Stimulated activated CD4-positive, alpha-beta T cell treated with anti-CD3 and anti-CD28 coated beads, TNF-alpha, amount 100 ng/mL, for 48 hours (primary cell): Measurements from ENCODE around the gene ISG15.
"Not testable (repeated sequence)": the region's sequence is repeated elsewhere in the genome, so short reads cannot be mapped to it uniquely, and the experiment has no call there.

Source experiments
- DNase-seq, 3 donors: peaks; one replicate each; pipeline ENCODE4 v3.0.0-alpha.2; 2020; ENCODE audit warnings: low read depth in 3 of 3

ISG15 gene

DNA sequence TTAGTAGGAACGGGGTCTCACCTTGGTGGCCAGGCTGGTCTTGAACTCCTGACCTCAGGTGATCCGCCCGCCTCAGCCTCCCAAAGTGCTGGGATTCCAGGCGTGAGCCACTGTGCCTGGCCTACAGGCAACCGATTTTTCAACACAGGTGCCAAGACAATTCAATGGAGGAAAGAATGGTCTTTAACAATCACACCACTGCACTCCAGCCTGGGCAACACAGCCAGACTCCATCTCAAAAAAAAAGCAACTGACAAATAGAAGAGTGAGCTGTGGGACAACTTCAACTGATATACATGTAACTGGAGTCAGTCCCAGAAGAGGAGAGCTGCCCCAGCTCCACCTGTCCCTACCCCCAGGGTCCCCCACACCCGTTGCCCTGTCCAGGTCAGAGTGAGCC, 18.8 kb upstream of the ISG15 start:
- DNase-seq: not testable (repeated sequence)

DNA sequence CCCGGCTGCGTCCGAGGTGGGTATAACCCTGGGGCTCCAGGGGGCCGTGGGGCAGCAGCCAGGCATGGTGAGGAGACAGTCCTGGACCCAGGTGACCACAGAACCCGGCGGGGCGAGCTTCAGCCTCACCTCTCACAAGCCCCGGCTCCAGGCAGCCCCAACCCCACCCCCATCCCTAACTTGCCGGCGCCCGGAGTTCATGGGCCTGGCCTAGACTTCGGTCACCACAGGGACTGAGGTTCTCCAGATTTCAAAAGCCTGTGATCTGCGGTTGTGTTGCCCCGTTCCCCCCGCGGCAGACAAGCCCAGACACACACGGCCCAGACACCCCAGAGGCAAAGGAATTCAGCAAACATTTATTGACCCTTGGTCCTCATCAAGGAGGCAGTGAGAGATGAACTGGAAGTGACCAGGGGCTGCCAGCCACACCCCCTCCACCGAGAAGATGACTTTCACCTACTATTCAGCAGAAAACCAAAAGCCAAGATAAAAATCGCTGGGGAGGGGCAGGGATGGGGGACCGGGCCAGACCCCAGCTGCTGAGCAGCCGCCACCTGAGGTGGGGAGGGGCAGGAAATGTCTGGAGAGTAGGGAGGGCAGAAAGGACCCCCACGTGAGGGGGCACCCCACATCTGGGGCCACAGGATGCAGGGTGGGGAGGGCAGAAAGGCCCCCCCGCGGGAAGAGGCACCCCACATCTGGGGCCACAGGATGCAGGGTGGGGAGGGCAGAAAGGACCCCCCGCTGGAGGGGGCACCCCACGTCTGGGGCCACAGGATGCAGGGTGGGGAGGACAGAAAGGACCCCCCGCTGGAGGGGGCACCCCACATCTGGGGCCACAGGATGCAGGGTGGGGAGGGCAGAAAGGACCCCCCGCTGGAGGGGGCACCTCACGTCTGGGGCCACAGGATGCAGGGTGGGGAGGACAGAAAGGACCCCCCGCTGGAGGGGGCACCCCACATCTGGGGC, 17.3 kb upstream of the ISG15 start:
- DNase-seq: no peak

DNA sequence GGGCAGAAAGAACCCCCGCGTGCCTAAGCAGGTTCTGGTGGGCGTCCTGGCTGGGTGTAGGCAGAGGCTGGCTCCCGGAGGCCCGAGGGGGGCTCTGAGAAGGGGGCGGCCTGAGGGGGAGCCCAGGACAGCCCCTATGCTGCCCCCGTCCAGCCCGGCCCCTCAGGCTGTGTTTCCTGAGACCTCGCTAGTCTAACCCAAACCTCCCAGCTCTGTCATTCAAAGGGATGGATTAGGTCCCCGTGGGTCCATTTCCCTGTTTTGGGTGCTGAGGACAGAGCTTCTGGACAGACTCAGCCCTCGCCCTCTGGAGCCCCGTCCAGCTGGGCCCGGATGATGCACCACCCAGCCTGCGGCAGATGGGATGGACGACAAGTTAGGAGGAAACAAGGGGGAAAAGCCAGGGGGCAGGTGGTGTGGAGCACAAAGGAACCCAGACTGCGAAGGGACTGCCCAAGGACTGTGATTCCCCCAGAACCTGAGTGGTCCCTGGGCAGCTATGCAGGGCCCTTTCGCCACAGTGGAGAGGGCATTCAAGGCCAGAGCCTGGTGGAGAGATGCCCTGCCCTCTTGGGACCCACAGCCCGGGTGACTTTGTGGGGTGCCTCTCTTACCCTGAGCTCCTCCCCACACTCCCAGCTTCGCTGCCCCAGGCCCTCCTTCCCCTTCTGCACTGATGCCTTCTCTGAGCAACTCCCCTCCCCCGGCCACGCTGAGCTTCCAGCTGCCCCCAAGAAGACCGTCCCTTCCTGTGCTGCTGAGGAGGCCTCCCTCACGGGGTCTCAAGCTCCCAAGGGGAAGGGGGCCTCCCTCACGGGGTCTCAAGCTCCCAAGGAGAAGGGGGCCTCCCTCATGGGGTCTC, 16.2 kb upstream of the ISG15 start:
- DNase-seq: no peak

DNA sequence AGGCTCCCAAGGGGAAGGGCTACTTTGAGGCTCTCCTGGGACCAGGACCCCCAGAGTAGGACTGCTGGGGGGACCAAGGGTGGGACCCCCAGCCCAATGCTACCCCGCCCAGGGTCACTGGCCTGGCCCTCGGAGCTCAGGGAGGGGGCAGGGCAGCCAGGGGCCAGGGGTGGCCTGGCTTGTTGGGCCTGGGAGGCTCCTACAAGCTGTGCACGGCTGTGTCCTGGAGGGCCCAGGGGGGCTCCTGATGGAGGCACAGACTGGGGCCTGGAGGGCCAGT, 15.6 kb upstream of the ISG15 start:
- no peak for DNase-seq

DNA sequence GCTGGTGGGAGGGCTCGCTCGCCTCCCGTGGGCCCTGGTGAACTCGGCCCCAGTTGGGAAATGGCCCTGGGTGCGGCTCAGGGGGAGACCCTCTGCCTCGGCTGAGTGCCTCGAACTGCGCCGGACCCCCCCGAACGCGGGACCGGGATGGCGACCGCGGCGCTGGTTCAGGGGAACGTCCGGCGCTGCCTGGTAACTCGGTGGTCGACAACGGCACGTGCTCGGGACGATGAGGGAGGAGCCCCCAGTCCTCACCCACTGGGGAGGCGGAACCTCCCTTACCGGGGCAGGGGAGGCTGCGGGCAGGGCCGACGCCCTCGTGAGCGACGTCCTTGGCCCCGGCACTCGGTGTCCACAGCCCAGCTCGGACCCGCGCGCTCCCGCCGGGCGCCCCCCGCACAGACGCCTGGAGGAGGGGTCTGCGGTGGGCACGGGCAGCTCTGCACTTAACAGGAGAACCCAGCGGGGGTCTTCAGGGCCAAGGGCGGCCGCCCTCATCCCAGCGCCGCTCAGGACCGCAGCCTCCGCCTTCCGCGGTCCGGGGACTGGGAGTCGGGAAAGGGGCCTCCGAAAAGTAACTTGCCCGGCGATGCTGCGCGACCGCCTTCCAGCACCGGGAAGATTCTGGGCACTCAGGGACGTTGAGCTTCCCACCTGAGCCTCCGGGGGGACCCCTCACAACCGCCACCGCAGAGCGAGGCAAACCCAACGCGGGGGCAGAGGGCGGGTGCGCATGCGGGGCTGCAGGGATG, 15.1 kb upstream of the ISG15 start:
- no peak for DNase-seq

DNA sequence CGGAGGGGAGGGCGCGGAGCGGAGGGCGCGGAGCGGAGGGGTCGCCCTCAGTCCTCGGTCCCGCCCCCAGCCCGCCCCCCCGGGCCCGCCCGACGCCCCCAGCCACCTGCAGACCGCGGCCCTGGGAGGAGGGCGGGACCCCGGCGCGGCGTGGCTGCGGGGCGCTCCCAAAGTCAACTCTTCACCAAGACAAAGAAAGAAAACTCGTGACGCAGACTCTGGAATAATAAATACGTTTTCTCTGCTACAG, 14.6 kb upstream of the ISG15 start:
- DNase-seq: no peak

DNA sequence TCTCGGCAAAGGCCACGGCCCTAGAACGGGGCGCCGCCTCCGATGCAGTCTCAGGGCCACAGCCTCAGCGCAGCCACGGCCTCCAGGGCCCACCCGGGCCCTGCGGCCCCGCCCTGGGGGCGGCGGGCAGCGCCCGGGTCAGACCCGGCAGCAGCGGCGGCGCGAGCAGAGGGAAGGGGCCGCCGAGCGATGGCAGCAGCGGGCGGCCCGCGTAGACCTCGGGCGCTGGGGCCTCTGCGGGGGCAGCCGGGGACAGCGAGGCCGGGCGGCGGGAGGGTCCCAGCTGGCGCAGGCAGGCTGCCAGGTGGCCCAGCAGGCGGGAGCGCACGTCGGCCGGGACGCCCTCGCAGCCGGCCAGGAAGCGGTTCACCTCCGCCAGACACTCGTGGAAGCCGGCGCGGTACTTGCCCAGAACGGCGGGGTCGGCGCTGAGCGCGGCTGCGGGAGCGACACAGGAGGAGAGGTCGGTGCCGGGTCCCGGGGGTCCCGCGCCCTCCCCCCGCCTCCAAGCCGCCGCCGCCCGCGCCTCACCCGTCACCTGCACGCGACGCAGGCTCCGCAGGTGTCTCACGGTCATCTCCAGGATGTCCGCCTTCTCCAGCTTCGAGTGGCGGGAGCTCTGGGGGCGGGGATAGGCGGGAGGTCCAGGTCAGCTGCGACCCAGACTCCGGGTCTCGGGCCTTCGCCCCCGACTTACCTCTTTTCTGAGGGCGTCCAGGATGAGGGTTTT, 14.1 kb upstream of the ISG15 start:
- no peak for DNase-seq

DNA sequence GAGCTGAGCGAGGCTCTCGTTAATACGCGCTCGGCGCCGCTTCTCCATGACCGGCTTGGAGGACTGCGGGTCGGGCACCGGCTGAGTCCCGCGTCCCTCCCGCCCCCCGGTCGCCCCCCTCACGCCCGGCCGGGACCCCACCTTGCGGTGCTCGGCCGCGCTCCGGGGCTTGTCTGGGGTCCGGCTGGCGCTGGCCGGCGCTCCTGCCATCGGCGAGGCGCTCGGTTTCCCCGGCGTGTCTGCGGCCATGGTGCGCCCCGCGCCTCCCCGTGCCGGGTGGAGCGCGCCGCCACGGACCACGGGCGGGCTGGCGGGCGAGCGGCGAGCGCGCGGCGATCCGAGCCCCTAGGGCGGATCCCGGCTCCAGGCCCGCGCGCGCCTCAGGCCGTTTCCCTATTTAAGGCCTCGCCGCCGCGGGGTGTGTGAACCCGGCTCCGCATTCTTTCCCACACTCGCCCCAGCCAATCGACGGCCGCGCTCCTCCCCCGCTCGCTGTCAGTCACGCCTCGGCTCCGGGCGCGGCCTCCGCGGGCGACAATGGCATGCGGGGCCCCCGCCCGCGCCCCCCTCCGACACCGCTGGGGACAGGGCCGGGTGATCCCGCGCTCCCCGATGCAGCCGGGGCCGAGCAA, 13.5 kb upstream of the ISG15 start, which contains the start of gene HES4:
Gene HES4 (minus strand): TSS at position 373 of the 632 bp plus-strand sequence. CDS start 124 bp downstream, at position 249.
- peak in 1 of 3 donors; percentile 65 for DNase-seq

DNA sequence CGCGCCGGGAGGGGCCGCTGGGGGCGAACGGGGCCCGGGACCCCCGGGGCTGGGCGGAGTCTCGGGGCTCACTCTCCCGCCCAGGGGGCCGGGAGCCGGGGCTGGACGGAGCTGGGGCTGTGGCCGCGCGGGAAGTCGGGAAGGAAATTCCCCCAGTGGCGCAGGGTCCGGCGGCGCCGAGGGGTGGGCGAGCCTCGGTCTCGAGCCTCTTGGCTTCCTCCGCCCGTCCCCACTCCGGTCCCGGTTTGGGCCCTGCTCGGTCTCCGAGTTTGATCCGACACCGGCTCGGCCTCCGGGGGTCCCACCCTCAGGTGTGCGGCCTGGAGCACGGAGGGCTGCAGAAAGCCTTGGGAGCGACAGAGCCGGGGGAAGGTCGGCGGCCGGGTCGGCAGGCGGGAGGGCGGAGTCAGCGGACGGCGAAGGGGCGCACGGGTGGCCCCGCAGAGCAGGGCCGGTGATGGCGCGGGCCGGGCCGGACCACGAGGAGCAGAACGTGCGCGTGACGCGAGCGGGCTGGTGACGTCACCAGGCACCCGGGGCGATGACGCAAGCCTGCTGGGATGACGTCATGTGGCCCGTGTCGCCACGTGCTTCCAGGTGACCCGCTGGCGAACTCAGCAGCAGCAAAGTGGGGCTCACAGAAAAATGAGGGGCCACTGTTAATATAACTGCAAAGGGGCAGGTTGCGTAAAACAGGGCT, 12.8 kb upstream of the ISG15 start:
- peak; percentile 42 to 63 (median 49) for DNase-seq

DNA sequence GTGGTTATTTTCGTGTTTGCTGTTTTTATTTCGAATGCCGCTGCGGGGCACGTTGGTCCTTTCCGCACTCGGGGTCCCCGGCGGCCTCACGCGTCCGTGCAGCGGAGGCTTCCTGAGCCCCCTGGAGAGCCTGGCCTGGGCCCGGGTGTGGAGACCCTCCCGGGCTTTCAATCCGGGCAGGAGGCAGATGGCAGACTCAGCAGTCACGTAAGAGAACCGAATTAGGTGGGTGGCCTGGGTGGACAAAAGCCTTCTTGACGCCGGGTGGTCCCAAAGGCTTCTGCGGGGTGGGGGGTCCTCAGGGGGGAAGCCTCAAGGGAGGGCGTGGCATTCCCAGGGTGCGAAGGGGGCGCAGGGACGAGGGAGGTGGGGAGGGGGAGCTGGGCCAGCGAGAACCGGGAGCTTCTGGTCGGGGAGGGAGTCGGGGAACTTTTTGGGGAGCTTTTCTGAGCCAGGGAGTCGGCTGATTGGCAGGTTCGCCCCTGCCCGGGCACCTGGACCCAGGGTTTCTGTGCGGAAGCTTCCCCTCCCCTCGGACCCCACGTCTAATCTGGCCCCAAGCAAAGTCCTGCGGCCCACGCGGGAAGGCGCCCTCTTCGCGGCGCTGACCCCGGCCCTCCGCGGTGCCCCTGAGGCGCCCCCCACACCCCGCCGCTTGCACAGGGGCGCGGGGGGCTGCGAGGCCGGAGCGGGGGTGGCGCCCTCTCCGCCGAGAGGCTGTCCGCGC, 12.1 kb upstream of the ISG15 start:
- DNase-seq: no peak

DNA sequence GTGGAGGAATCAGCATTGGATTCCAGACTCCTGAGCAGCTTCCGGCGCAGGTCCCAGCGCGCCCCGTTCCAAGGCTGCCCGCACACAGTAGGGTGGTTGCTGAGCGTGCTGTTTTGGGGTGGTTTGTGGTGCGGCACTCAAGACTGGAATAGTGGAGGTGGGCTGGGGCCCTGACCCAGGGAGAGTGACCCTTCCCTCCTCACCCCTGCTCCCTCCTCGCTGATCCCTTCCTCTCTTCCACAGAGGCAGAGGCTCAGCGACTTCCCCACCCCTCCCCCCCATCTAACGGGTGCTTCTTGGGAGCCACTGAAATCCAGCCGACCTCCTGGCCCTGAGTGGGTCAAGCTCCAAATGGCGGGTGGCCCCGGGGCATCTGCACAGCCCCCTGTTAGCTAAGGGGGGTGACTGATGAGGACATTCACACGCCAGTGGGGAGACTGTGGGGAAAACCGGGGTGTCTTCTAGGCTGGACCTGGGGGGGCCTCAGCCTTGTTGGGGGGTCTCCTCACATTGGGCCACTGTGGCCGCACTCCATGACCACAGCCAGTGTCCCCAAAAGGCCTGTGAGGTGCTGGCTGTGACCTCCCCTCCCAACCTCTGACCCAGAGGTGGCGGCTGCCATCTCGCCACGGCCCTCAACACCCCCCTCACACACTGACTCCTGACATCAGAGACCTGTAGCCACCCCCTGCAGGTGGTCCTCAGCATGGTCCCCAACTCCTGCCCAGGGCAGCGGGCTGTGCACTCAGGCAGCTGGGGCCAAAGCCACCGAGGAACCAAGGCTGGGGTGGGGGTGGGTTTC, 9.5 kb upstream of the ISG15 start:
- DNase-seq: no peak

DNA sequence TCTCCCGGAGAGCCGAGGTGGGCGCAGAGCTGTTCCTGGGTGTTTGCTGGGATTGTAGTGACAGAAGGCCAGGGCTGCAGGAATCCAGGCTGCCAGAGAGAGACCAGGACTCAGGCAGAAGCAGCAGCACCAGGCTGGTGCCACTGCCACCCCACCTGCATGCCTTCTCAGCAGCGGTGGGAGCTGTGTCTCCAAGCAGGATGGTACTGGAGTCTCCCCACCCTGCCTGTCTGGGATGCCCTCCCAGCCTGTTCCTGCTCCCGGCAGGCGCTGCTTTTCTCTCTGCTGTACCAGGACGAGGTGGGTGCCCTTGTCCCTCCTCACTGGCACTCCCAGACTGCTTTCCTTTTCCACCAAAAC, 8.9 kb upstream of the ISG15 start:
- no peak for DNase-seq

DNA sequence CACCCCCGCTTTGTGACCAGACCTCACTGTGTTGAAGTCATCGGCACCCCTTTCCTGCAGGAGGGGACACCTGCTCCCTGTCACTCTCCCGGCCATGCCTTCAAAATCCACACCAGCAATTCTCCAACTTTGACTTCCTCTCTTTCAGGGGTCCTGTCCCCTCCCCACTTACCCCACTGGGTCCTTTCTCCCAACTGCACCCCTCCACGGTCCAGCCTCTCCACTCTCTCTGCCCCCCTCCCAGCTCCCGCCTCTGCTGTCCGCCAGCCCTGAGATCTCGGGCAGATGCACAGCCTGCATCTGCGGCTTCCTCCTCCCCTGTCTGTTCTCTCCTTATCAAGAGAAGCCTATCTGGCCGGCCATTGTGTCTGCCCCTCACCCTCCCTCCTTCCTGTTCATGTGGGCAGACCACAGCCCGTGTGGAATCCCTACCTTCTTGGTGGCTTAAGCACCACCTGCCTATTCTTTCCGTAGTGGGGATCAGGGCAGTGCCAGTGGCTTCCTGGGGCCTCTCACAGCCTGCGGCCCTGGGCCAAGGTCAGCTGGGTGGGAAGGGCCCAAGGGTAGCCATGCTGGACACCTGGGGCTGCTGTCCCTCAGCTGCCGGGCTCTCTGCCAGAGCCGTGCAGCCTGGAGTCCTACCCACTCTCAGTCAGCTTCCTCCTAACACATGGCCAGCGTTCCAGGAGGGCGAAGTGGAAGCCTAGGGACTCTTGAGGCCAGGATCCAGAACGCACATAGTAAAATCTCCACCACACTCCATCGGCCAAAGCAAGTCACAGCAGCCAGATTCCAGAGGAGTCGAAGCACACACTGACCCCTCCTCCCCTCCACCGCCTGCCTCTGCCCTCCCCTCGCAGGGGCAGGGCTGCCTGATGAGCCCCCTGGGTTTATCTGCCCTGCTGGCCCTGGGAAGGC, 8.3 kb upstream of the ISG15 start:
- DNase-seq: no peak

DNA sequence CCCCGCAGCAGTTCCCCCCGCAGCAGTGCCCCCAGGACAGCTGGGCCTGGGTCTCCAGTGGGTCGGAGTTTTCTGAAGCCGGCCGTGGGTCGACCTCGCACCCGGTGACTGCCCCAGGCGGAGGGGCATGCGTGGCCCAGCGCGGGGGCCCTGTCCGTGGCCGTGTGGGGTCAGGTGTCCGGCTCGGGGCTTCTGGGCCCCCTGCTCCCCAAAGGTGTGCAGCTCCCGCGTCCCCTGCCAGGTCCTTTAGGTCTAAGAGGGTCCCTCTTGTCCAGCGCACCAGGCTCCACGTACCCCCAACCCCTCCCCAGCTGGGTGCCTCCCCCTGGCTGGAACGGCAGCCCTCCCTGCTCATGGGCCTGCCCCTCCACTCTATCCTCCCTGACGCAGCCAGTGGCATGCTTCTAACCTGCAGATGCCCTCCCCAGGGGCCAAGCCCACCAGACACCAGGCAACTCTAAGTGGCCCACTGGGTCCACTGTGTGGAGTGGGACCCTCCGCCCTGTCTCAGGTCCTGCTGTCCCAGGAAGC, 7.5 kb upstream of the ISG15 start:
- DNase-seq: no peak

DNA sequence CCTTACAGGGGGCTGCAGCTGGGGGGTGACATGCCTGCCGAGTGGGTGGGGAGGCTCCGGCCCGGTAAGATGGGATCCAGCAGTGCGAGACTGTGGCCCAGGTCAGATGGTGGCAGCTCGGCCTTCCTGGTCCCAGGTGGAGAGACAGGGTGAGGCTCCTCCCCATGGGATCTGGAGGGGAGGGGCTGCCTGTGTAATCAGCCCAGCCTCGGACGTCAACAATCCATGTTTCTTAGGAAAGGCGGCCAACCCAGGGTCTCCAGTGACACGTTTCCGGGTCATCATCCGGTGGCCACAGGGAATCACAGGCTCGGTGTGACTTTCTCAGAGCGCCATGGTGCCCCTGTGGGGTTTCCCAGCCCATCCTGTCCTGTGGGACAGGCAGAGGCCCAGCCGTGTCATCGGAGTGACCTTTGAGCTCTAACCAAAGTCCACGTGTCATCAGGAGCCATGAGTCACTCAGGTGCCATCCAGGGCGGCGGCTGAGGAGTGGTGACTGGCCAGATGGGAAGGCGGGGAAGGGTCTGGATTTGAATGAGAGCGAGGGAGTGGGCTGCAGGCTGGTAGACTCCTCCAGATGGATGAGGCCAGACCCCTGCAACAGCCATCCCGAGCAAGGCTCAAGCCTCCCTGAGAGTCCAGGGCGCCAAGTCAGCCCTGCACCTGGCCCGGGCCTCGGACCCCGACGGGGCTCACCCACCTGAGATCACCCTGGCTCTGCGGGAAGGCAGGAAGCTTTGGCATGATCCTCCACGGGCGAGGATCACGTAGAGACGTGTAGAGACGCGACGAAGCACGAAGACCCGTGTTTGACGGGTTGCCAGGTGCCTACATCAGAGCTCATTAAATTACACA, 6.8 kb upstream of the ISG15 start:
- no peak for DNase-seq

DNA sequence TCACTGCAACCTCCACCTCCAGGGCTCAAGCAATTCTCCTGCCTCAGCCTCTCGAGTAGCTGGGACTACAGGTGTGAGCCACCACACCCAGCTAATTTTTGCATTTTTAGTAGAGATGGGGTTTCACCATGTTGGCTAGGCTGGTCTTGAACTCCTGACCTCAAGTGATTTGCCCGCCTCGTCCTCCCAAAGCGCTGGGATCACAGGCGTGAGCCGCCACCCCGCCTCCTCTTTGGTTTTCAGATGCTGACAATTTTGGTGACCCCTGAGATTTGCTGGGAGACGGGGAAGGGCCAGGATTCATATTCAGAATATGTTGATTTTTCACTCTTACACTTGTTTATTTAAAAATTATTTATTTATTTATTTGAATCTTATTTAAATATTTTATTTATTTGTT, 3.2 kb upstream of the ISG15 start:
- not testable (repeated sequence) for DNase-seq

DNA sequence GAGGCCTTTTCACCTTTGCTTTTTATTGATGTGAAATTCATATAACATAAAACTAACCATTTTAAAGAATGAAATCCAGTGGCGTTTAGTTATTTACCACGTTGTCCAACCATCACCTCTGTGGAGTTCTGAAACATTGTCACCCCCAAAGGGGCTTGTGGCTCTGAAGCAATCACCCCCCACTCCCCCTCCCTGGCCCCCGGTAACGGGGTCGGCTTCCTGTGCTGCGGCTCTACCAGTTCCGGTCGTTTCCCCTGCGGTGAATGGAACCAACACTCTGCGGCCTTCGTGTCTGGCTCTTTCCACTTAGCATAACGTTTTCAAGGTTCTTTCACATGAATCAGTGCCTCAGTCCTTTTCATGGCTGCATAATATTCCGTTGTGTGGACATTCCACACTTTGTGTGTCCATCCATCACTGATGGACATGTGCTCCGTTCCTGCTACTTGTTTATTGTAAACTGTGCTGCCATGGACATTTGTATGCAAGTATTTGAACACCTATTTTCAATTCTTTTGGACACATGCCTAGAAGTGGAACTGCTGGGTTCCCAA, 1.8 kb upstream of the ISG15 start:
- no peak for DNase-seq
